T-helper 22 cell (primary cell): ENCODE results near the gene ZNF200.
"Not testable (repeated sequence)": the region's sequence is repeated elsewhere in the genome, so short reads cannot be mapped to it uniquely, and the experiment has no call there.

Experiments
- DNase-seq: peaks from one replicate; pipeline ENCODE4 v3.0.0-alpha.2; 2020; ENCODE audit warnings: low read depth

The ZNF200 gene

DNA sequence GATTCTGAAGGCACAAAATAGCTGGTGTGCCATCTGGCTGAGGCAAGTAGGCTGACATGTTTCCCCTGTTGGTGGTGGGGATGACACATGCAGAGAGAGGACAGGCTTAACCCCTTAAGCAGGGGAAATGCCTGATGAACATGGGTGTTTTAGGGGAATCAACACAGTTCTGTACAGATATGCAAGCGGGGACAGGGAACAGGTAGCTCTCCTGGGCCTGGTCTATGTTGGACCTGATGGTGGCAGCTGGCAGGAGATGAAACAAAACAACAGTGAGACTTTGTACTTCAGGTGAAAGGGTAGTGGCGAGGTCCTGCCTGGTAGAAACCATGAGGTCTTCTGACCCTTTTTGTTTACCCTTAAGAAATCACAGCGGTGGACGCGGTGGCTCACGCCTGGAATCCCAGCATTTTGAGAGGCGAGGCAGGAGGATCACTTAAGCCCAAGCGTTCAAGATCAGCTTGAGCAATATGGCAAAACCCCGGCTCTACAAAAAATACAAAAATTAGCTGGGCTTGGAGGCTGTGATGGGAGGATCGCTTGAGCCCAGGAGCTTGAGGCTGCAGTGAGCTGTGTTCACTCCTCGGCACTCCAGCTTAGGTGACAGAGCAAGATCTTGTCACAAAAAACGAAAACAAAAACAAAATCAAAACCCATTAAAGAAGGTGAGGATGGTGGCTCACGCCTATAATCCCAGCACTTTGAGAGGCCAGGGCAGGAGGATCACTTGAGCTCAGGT, 36.5 kb downstream of the ZNF200 start:
- no peak for DNase-seq

- DNase-seq: not testable (repeated sequence)
These were observed 37.1 kb downstream of the ZNF200 start for GRCh38 chr16:3197694-3198333.

GRCh38 chr16:3195975-3196374, 39.0 kb downstream of the ZNF200 start:
- no peak for DNase-seq

DNA sequence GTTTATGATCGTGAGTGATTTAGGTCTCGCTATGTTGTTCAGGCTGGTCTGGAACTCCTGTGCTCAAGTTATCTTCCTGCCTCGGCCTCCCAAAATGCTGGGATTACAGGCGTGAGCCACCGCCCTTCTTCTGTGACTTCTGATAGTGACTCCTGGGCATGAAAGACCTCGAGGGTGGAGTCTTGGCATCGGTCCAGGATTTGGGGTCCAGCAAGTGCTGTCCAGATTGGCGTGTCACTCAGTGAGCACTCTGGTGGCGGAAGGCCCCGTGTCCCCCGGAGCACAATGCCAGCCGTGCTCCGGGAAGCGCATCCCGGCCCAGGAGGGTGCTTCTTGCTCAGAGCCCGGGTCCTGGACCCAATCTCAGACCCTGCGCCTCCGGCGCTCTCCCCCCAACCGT, 40.2 kb downstream of the ZNF200 start:
- DNase-seq: no peak

GRCh38 chr16:3193221-3194212, 41.4 kb downstream of the ZNF200 start:
- DNase-seq: no peak

- DNase-seq: no peak
These were observed 42.4 kb downstream of the ZNF200 start for GRCh38 chr16:3192476-3193019.

GRCh38 chr16:3190949-3191353, 44.0 kb downstream of the ZNF200 start:
- DNase-seq: no peak

DNA sequence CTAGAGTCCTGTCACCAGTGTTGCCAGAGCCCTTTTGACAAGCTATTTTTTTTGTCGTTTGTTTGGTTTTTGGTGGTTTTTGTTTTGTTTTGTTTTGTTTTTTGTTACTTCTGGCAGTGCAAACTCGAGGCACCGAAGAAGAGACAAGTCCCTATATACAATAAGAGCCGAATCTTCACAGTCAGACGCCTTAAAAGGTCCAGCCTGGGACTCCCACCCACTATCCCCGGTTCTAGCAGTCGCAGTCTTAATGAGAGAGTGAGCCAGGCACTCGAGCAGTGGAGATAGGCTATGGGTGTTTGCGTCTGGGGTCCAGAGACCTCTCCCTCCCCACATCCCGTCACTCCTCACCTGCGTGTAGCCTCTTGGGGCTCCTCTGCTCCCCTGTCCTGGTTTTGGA, 45.1 kb downstream of the ZNF200 start:
- no peak for DNase-seq

DNA sequence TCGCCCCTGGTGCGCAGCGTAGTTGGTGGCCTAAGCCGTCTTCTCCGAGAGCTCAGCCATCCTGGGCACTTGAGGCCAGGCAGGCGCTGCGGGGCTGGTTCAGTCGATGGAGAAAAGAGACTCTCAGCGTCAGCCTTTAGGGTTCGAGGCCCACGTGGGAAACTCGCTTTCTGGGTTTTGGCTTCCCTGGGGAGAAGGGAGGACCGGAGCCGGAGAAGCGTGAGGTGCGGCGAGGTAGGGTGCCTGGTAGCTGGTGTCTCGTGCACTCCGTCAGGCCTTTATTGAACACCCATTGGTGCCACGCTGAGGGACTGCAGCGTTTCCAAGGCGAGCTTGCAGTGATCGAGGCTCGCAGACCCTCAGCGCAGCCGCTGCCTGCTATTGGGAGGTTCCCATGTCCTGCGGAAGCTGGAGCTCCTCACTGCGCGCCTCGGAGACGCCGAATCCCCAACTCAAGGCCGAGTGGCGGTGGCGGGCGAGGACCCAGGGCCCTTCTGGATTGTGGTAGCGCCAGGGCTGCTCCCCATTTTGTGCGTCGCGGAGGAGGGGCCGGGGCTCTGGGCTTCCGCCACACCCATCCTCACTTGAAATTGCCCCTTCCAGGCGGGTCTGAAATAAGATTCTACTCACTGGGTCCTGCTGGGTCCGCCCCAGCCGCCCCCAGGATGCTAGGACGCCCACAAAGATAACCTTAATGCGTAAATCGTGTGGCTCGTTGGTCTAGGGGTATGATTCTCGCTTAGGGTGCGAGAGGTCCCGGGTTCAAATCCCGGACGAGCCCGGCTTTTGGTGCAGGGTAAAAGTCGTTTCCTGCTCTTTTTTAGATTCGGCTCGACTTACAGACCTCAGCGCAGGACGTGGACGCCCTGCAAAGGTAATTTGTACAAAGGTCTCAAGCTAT, 45.8 kb downstream of the ZNF200 start:
- no peak for DNase-seq

- DNase-seq: no peak
These were observed 46.4 kb downstream of the ZNF200 start for GRCh38 chr16:3188675-3188924.

DNA sequence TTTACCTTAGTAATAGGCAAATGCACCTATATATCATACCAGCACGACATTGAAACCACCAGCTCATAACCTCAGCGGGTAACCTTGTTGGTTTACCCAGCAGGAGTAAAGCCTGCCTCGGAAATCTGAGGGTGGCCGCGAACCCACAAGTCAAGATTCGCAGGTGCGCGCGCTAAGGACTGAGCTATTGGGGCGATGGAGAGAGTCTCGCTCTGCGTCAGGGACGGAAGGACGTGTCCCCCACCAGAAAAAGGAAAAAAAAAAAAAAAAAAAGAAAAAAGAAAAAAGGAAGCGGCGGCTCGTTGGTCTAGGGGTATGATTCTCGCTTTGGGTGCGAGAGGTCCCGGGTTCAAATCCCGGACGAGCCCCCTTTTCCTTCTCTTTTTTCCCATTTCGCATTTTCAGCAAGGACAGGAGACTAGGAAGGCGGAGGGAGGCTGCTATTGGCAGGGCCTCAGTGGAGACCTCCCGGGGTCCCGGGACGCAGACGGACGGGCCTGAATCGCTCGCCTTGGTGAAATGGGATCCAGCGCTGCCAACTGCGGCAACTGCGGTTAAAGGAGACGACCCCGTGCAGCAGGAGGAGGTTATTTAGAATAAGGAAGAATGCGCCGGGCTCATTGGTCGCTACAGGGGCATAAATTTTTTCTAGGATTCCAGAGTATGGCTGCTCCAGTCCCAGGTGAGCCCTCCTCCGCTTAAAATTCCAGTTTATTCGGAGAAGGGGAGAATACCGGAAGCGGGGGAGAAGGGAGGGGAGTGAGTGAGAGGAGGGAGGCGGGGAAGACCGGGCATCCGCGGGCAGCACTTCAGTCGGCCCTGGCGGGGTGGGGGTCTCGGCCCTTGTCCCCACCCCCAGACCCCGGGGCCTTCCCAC, 46.9 kb downstream of the ZNF200 start, which contains the start of gene OR1F1:
OR1F1 (plus strand) TSS at position 407 of the 877 bp plus-strand sequence.
- DNase-seq: no peak

DNA sequence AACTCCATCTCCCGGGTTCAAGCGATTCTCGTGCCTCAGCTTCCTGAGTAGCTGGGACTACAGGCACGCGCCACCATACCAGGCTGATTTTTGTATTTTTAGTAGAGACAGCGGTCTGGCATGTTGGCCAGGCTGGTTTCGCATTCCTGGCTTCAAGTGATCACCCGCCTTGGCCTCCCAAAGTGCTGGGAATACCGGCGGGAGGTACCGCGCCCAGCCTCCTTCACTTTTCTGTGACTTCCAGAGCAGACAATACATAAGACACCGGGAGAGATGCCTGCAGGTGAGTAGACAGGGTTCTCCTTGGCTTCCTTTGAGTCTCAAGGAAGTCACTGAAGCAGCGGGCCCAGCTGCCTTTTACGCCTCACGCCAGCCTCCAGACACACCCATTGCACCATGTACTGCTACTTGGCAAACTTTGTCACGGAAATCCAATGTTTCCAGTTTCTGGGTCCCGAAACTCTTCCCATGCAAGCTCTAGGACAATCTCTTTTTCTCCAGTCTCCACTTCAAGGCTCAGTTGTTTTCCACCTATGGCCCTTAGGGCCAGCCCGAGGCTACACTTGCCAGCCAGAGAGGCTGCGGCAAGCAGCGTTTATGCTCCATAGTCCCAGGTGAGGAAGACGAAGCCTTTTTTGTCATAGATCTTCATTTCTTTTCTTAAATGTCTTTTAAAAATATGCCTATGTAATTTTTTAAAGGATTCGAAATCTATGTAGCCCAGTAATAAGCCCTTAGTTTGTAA, 47.8 kb downstream of the ZNF200 start:
- no peak for DNase-seq

GRCh38 chr16:3183445-3184139, 51.4 kb downstream of the ZNF200 start:
- no peak for DNase-seq

- no peak for DNase-seq
These were observed 52.1 kb downstream of the ZNF200 start for GRCh38 chr16:3182608-3183444.

- not testable (repeated sequence) for DNase-seq
These were observed 52.7 kb downstream of the ZNF200 start for GRCh38 chr16:3182293-3182607.

- no peak for DNase-seq
These were observed 54.5 kb downstream of the ZNF200 start for GRCh38 chr16:3180445-3180878.

GRCh38 chr16:3179651-3180050, 55.3 kb downstream of the ZNF200 start:
- DNase-seq: no peak
